GM12892 (cell line): Measurements from ENCODE around the gene LACTB.

Experiments used
- POLR2A ChIP-seq: IDR thresholded peaks from 2 replicates; pipeline ENCODE4 v1.6.1; 2011; ENCODE audit warnings: low read depth, low read length, control low read depth
- POLR2AphosphoS5 ChIP-seq: IDR thresholded peaks from 2 replicates; pipeline ENCODE4 v1.6.1; 2011; ENCODE audit warnings: low read depth, low read length, control low read depth
- TAF1 ChIP-seq: IDR thresholded peaks from 2 replicates; pipeline ENCODE4 v1.6.1; 2011; ENCODE audit warnings: low read depth, mild to moderate bottlenecking, control low read depth, low read length, borderline replicate concordance

- no peak for TF ChIP-seq POLR2A
- no peak for TF ChIP-seq TAF1
- TF ChIP-seq POLR2AphosphoS5: no peak
Measured at GRCh38 chr15:63145426-63145825, 23.8 kb downstream of the LACTB start.
